Measurements from ENCODE around the gene SWT1. TPM values are rescaled to one million over a fixed set of nuclear protein-coding genes. Genes with fewer than 3 reads are reported as not detected.
A peak's percentile ranks its signal among the peaks of the same experiment; 100 is the strongest.

SWT1 gene
- total RNA-seq, 6 experiments from 2014 or later: 1.7 to 2.5 (median 2.1) TPM

- peak overlapping the region; percentile 96 for H3K4me3 Mint-ChIP-seq
- no peaks in the 10 kb centered on the region for H3K36me3 Mint-ChIP-seq (ENCODE audit: low read depth)
- H3K27ac Mint-ChIP-seq: peak overlapping the region; percentile 95
- H3K27me3 Mint-ChIP-seq (ENCODE audit: insufficient read depth): no peaks in the 10 kb centered on the region; the same call in 1 of the 2 replicates
- no peak for DNase-seq
- no peaks in the 10 kb centered on the region for H3K9me3 Mint-ChIP-seq
- no peak for TF ChIP-seq CTCF (IDR thresholded peaks at IDR 0.05)
- peaks cover 45% of the 10 kb centered on the region for H3K4me1 Mint-ChIP-seq (ENCODE audit: low read depth)
These were observed 839 bp downstream of the SWT1 start for GRCh38 chr1:185157599-185158412.

DNA sequence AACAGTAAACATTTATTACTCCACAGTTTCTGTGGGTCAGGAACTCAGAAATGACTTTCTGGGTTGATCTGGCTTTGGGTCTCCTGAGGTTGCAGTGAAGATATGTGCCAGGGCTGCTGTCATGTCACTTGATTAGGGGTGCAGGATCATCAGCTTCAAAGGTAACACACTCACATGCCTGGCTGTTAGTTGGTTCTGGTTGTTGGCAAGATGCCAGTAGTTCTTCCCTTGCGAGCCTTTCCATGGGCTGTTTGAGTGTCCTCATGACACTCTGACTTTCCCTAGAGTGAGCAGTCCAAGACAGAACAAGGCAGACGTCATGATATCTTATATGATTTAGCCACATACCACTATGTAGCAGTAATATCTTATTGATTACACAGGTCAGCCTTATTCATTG lies 1.8 kb downstream of the SWT1 start:
- H3K27me3 Mint-ChIP-seq (ENCODE audit: insufficient read depth): no peaks in the 10 kb centered on the region; the same call in 1 of the 2 replicates
- H3K4me1 Mint-ChIP-seq (ENCODE audit: low read depth): peaks cover 37% of the 10 kb centered on the region
- H3K36me3 Mint-ChIP-seq (ENCODE audit: low read depth): no peaks in the 10 kb centered on the region
- DNase-seq: no peak
- no peak for TF ChIP-seq CTCF (IDR thresholded peaks at IDR 0.05)
- H3K4me3 Mint-ChIP-seq: peak overlapping the region; percentile 96; the same call in 1 of the 2 replicates
- no peak overlapping the region for H3K27ac Mint-ChIP-seq
- no peaks in the 10 kb centered on the region for H3K9me3 Mint-ChIP-seq

DNA sequence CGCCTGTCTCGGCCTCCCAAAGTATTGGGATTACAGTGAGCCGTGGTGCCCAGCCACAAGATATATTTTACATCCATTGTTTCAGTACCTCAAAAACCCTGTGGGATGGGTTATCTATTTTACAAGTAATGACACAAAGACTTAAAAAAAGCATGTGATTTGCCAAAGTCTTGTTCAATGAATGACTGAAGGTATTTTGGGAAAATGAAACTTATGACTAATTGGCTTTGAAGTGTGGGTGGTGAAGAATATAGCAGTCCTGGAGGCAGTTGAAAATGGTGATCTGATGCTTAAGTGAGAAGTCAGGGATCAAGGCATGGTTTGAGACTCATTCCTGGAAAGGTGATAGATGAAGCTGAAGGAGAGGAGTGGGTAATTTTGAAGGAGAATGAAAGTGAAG lies 3.0 kb downstream of the SWT1 start:
- Mint-ChIP-seq H3K4me1 (ENCODE audit: low read depth) (peaks cover 31% of the 10 kb centered on the region), H3K27me3 (ENCODE audit: insufficient read depth) (no peaks in the 10 kb centered on the region; the same call in 1 of the 2 replicates), H3K36me3 (ENCODE audit: low read depth) (no peaks in the 10 kb centered on the region), H3K27ac (no peak overlapping the region), H3K9me3 (no peaks in the 10 kb centered on the region), H3K4me3 (no peak overlapping the region)
- no peak for TF ChIP-seq CTCF (IDR thresholded peaks at IDR 0.05)
- DNase-seq: no peak

- peaks cover 21% of the 10 kb centered on the region for H3K4me1 Mint-ChIP-seq (ENCODE audit: low read depth)
These were observed 5.5 kb downstream of the SWT1 start for GRCh38 chr1:185162491-185162890.

DNA sequence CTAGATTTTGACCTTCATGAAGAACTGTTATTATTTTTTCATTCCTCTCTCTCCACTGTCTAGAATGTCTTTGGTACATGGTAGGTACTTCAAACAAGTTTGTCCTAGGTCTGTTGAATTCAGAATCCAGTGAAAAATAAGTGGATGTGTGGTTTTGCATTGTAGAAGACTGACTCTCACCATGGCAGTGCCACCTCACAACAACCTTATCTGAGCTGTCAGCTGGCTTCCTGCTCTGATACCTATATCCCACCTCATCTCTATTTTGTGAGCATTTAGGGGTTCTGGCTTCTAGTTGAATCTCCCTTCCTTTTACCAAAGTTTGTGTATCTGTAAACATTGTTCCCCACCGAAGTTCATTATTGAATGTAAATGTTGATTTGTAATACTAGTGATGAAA lies 9.1 kb downstream of the SWT1 start:
- no peaks in the 10 kb centered on the region for H3K4me1 Mint-ChIP-seq (ENCODE audit: low read depth)
- H3K27ac Mint-ChIP-seq: no peak overlapping the region
- DNase-seq: no peak
- H3K36me3 Mint-ChIP-seq (ENCODE audit: low read depth): no peaks in the 10 kb centered on the region
- H3K4me3 Mint-ChIP-seq: no peak overlapping the region
- TF ChIP-seq CTCF (IDR thresholded peaks at IDR 0.05): no peak
- H3K9me3 Mint-ChIP-seq: no peaks in the 10 kb centered on the region
- no peaks in the 10 kb centered on the region; the same call in 1 of the 2 replicates for H3K27me3 Mint-ChIP-seq (ENCODE audit: insufficient read depth)

More at GRCh38 chr1:185162491-185162890, 5.5 kb downstream of the SWT1 start:
- Mint-ChIP-seq H3K27ac (no peak overlapping the region), H3K27me3 (ENCODE audit: insufficient read depth) (no peaks in the 10 kb centered on the region; the same call in 1 of the 2 replicates), H3K9me3 (no peaks in the 10 kb centered on the region), H3K36me3 (ENCODE audit: low read depth) (no peaks in the 10 kb centered on the region), H3K4me3 (no peak overlapping the region)
- TF ChIP-seq CTCF (IDR thresholded peaks at IDR 0.05): no peak
- no peak for DNase-seq
